ENCODE results near the gene LEKR1.
"Not testable (repeated sequence)": the region's sequence is repeated elsewhere in the genome, so short reads cannot be mapped to it uniquely, and the experiment has no call there.

LEKR1 gene

GRCh38 chr3:156826144-156826895 is at the start of gene LEKR1:
TSS of gene LEKR1 (plus strand) at chr3:156826353. CDS start at chr3:156829330, 2,977 bp downstream.
- DNase-seq (ENCODE audit: low read depth in 2 of 3, low spot score in 1 of 3), result peak; percentile 45 to 64 (median 55)

GRCh38 chr3:156776871-156777270 is 49.3 kb upstream of the LEKR1 start:
- no peak for DNase-seq (ENCODE audit: low read depth in 2 of 3, low spot score in 1 of 3)

- no peak for DNase-seq (ENCODE audit: low read depth in 2 of 3, low spot score in 1 of 3)
These were observed 44.6 kb upstream of the LEKR1 start for GRCh38 chr3:156781310-156782230.

- DNase-seq (ENCODE audit: low read depth in 2 of 3, low spot score in 1 of 3), result no peak
These were observed 43.8 kb upstream of the LEKR1 start for GRCh38 chr3:156782319-156782718.

GRCh38 chr3:156782921-156783320 is 43.2 kb upstream of the LEKR1 start:
- DNase-seq (ENCODE audit: low read depth in 2 of 3, low spot score in 1 of 3), result no peak

GRCh38 chr3:156787001-156787400 is 39.2 kb upstream of the LEKR1 start:
- no peak for DNase-seq (ENCODE audit: low read depth in 2 of 3, low spot score in 1 of 3)

GRCh38 chr3:156787926-156788663 is 38.1 kb upstream of the LEKR1 start:
- DNase-seq (ENCODE audit: low read depth in 2 of 3, low spot score in 1 of 3), result peak in 2 of 3 donors; percentile 18 to 31

- DNase-seq (ENCODE audit: low read depth in 2 of 3, low spot score in 1 of 3), result no peak
These were observed 37.3 kb upstream of the LEKR1 start for GRCh38 chr3:156788846-156789245.

GRCh38 chr3:156790156-156790555 is 36.0 kb upstream of the LEKR1 start:
- no peak for DNase-seq (ENCODE audit: low read depth in 2 of 3, low spot score in 1 of 3)

GRCh38 chr3:156792114-156792513 is 34.0 kb upstream of the LEKR1 start:
- no peak for DNase-seq (ENCODE audit: low read depth in 2 of 3, low spot score in 1 of 3)

- DNase-seq (ENCODE audit: low read depth in 2 of 3, low spot score in 1 of 3), result no peak
These were observed 33.6 kb upstream of the LEKR1 start for GRCh38 chr3:156792536-156792935.

GRCh38 chr3:156792945-156793344 is 33.2 kb upstream of the LEKR1 start:
- no peak for DNase-seq (ENCODE audit: low read depth in 2 of 3, low spot score in 1 of 3)

GRCh38 chr3:156793400-156793799 is 32.8 kb upstream of the LEKR1 start:
- DNase-seq (ENCODE audit: low read depth in 2 of 3, low spot score in 1 of 3), result no peak

- no peak for DNase-seq (ENCODE audit: low read depth in 2 of 3, low spot score in 1 of 3)
These were observed 32.3 kb upstream of the LEKR1 start for GRCh38 chr3:156793851-156794250.

- no peak for DNase-seq (ENCODE audit: low read depth in 2 of 3, low spot score in 1 of 3)
These were observed 30.2 kb upstream of the LEKR1 start for GRCh38 chr3:156795890-156796481.

- DNase-seq (ENCODE audit: low read depth in 2 of 3, low spot score in 1 of 3), result no peak
These were observed 28.8 kb upstream of the LEKR1 start for GRCh38 chr3:156797368-156797767.

GRCh38 chr3:156800287-156800686 is 25.9 kb upstream of the LEKR1 start:
- DNase-seq (ENCODE audit: low read depth in 2 of 3, low spot score in 1 of 3), result not testable (repeated sequence)

- no peak for DNase-seq (ENCODE audit: low read depth in 2 of 3, low spot score in 1 of 3)
These were observed 24.4 kb upstream of the LEKR1 start for GRCh38 chr3:156801746-156802145.

GRCh38 chr3:156802821-156803606 is 23.1 kb upstream of the LEKR1 start:
- DNase-seq (ENCODE audit: low read depth in 2 of 3, low spot score in 1 of 3), result no peak
